Neural cell (in vitro differentiated cells): Measurements from ENCODE around the gene CD58. TPM values are rescaled to one million over a fixed set of nuclear protein-coding genes. Genes with fewer than 3 reads are reported as not detected.

ENCODE experiments used
- H2AFZ ChIP-seq: fragments of 200-600, 300-800 bp; sonication (generic), shearing (Covaris generic); 2 replicates; pipeline ENCODE4 v1.6.0; 2014; ENCODE audit warnings: low read depth, mild to moderate bottlenecking, antibody characterized with exemption, low read length, moderate library complexity
- H3F3A ChIP-seq: fragments of 200-600 bp; shearing (Covaris generic); 2 replicates; pipeline ENCODE4 v1.6.1; 2016; ENCODE audit warnings: mild to moderate bottlenecking, moderate library complexity, mixed read lengths, antibody characterized with exemption, low read length; ENCODE audit not compliant: insufficient read depth, poor library complexity, severe bottlenecking
- H3K27ac ChIP-seq: fragments of 200-600, 300-800 bp; sonication (generic), shearing (Covaris generic); 2 replicates; pipeline ENCODE4 v1.5.1; 2014; ENCODE audit warnings: mild to moderate bottlenecking, low read length, moderate library complexity
- H3K27me3 ChIP-seq: fragments of 300-800, 200-600 bp; sonication (generic), shearing (Covaris generic); 2 replicates; pipeline ENCODE4 v1.6.0; 2014; ENCODE audit warnings: mild to moderate bottlenecking, low read depth, low read length, moderate library complexity; ENCODE audit not compliant: insufficient read depth
- H3K36me3 ChIP-seq: fragments of 300-800, 200-600 bp; sonication (generic), shearing (Covaris generic); 2 replicates; pipeline ENCODE4 v1.5.1; 2014; ENCODE audit warnings: mild to moderate bottlenecking, antibody characterized with exemption, low read length, moderate library complexity; ENCODE audit not compliant: insufficient read depth
- H3K4me2 ChIP-seq: fragments of 300-800, 200-600 bp; sonication (generic), shearing (Covaris generic); 2 replicates; pipeline ENCODE4 v1.6.0; 2014; ENCODE audit warnings: mild to moderate bottlenecking, low read length
- H3K4me3 ChIP-seq: fragments of 300-800, 200-600 bp; sonication (generic), shearing (Covaris generic); 2 replicates; pipeline ENCODE4 v1.5.1; 2014; ENCODE audit warnings: mild to moderate bottlenecking, low read length, moderate library complexity
- H3K79me2 ChIP-seq: fragments of 200-600 bp; shearing (Covaris generic); replicated peaks from 2 replicates; pipeline ENCODE4 v1.6.0; 2014; ENCODE audit warnings: mild to moderate bottlenecking, low read length, moderate library complexity; ENCODE audit not compliant: insufficient read depth
- H3K9ac ChIP-seq: fragments of 300-800, 200-600 bp; sonication (generic), shearing (Covaris generic); 2 replicates; pipeline ENCODE4 v1.6.1; 2016; ENCODE audit warnings: mild to moderate bottlenecking, low read length, mixed read lengths
- H3K9me2 ChIP-seq: fragments of 200-600 bp; shearing (Covaris generic); 2 replicates; pipeline ENCODE4 v1.6.1; 2016; ENCODE audit warnings: mild to moderate bottlenecking, low read length, mixed read lengths; ENCODE audit not compliant: insufficient read depth
- H3K9me3 ChIP-seq: fragments of 200-600, 300-800 bp; sonication (generic), shearing (Covaris generic); 2 replicates; pipeline ENCODE4 v1.6.1; 2016; ENCODE audit warnings: mild to moderate bottlenecking, mixed run types, low read length, moderate library complexity, mixed read lengths
- H4K20me1 ChIP-seq: fragments of 200-600 bp; shearing (Covaris generic); 2 replicates; pipeline ENCODE4 v1.6.1; 2016; ENCODE audit warnings: mild to moderate bottlenecking, mixed run types; ENCODE audit not compliant: insufficient read depth
- EP300 ChIP-seq: fragments of 450-650 bp; conservative IDR thresholded peaks from 2 replicates; pipeline ENCODE4 v1.6.1; 2014; ENCODE audit warnings: antibody characterized with exemption, mild to moderate bottlenecking, moderate library complexity; ENCODE audit not compliant: poor library complexity, severe bottlenecking
- EZH2 ChIP-seq: fragments of 200-600, 300-800 bp; shearing (Covaris generic), sonication (generic); IDR thresholded peaks from 2 replicates; pipeline ENCODE4 v1.6.1; 2014; ENCODE audit warnings: antibody characterized with exemption, low read length, borderline replicate concordance, mild to moderate bottlenecking; ENCODE audit not compliant: insufficient read depth, poor library complexity, severe bottlenecking
- MXI1 ChIP-seq: fragments of 450-650 bp; conservative IDR thresholded peaks from 2 replicates; pipeline ENCODE4 v1.6.1; 2014; ENCODE audit warnings: antibody characterized with exemption, mild to moderate bottlenecking; ENCODE audit not compliant: poor library complexity, severe bottlenecking
- POLR2AphosphoS5 ChIP-seq: IDR thresholded peaks from 2 replicates; pipeline ENCODE4 v1.6.1; 2012
- RAD21 ChIP-seq: fragments of 450-650 bp; conservative IDR thresholded peaks from 2 replicates; pipeline ENCODE4 v1.6.1; 2014; ENCODE audit warnings: antibody characterized with exemption, mild to moderate bottlenecking, moderate library complexity
- SMC3 ChIP-seq: fragments of 450-650 bp; conservative IDR thresholded peaks from 2 replicates; pipeline ENCODE4 v1.6.1; 2014; ENCODE audit warnings: antibody characterized with exemption, mild to moderate bottlenecking, moderate library complexity; ENCODE audit not compliant: poor library complexity
- TAF1 ChIP-seq: IDR thresholded peaks from 2 replicates; pipeline ENCODE4 v1.6.1; 2012; ENCODE audit warnings: low read depth
- polyA plus RNA-seq: library from polyadenylated mRNA; depleted of rRNA; stranded (reverse); fragments of >200 nt; gene quantifications from 2 replicates; pipeline ENCODE4 v1.2.3, GENCODE V29; 2014
- TF ChIP-seq, protein P1 (sequence below): fragments of 450-650 bp; IDR thresholded peaks from 2 replicates; pipeline ENCODE4 v1.5.1; 2014; ENCODE audit warnings: antibody characterized with exemption, mild to moderate bottlenecking, moderate library complexity; ENCODE audit not compliant: poor library complexity, severe bottlenecking
- TF ChIP-seq, protein P2 (sequence below): IDR thresholded peaks from 2 replicates; pipeline ENCODE4 v1.6.1; 2012; ENCODE audit warnings: borderline replicate concordance

Gene CD58
- polyA plus RNA-seq, 1 donor from 2014 or later: 1.8 TPM

DNA sequence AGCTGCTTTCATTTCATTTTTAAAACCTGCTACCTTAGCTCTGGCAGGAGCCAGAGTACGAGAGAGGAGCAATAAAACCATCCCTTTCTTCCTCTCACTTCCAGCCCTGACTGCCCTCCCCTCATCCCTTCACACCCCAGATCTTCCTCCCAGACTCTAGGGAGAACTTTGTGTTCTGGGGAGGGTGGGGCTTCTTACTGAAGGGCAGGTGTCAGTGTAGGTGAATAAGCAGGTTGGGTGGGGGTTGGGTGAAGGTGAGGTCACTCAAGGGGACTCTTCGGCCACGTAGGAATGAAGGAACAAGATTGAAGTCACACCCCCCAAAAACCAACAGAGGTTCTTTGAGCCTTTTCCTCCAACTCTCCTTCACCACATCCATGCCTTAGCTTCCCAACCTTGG is 88.9 kb downstream of the CD58 start:
- no peak overlapping the region for H3K27ac ChIP-seq
- H2AFZ ChIP-seq: no peak overlapping the region
- H4K20me1 ChIP-seq: no peaks in the 10 kb centered on the region
- no peaks in the 10 kb centered on the region for H3K27me3 ChIP-seq
- no peak overlapping the region for H3K4me3 ChIP-seq
- H3K9ac ChIP-seq: no peak overlapping the region
- no peak overlapping the region for H3K4me2 ChIP-seq
- H3F3A ChIP-seq: no peaks in the 10 kb centered on the region
- no peaks in the 10 kb centered on the region for H3K9me3 ChIP-seq
- H3K9me2 ChIP-seq: no peaks in the 10 kb centered on the region
- no peak for TF ChIP-seq SMC3
- no peaks in the 10 kb centered on the region for H3K36me3 ChIP-seq
- H3K79me2 ChIP-seq: no peaks in the 10 kb centered on the region

DNA sequence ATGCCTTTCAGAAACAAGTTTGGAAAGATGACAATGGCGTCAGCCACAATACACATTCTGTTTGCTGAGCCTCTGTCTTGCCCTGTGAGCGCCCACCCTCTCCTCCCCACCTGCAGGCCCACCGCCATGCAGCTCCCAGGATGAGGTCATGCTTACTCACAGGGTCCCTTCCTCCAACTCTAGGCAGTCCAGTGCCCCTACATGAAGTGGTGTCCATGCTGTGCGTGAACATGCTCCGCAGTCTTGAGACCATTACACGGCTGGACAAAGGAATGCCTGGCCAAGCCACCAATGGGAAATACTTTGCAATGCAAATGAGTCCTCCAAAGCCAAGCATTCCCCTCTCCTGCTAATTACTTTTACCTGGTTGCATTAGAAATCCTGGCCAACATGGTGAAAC is 92.2 kb downstream of the CD58 start:
- Histone ChIP-seq H3K4me3 (no peak overlapping the region), H3K27me3 (no peaks in the 10 kb centered on the region), H3K9me3 (no peaks in the 10 kb centered on the region), H3K36me3 (no peaks in the 10 kb centered on the region), H3K4me2 (no peak overlapping the region), H3F3A (no peaks in the 10 kb centered on the region), H2AFZ (no peak overlapping the region), H4K20me1 (no peaks in the 10 kb centered on the region), H3K9me2 (no peaks in the 10 kb centered on the region), H3K27ac (no peak overlapping the region), H3K9ac (no peak overlapping the region), H3K79me2 (no peaks in the 10 kb centered on the region)
- no peak for TF ChIP-seq RAD21
- TF ChIP-seq, protein P1, sequence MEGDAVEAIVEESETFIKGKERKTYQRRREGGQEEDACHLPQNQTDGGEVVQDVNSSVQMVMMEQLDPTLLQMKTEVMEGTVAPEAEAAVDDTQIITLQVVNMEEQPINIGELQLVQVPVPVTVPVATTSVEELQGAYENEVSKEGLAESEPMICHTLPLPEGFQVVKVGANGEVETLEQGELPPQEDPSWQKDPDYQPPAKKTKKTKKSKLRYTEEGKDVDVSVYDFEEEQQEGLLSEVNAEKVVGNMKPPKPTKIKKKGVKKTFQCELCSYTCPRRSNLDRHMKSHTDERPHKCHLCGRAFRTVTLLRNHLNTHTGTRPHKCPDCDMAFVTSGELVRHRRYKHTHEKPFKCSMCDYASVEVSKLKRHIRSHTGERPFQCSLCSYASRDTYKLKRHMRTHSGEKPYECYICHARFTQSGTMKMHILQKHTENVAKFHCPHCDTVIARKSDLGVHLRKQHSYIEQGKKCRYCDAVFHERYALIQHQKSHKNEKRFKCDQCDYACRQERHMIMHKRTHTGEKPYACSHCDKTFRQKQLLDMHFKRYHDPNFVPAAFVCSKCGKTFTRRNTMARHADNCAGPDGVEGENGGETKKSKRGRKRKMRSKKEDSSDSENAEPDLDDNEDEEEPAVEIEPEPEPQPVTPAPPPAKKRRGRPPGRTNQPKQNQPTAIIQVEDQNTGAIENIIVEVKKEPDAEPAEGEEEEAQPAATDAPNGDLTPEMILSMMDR: no peak
- TF ChIP-seq EP300: no peak
- TF ChIP-seq, protein P2, sequence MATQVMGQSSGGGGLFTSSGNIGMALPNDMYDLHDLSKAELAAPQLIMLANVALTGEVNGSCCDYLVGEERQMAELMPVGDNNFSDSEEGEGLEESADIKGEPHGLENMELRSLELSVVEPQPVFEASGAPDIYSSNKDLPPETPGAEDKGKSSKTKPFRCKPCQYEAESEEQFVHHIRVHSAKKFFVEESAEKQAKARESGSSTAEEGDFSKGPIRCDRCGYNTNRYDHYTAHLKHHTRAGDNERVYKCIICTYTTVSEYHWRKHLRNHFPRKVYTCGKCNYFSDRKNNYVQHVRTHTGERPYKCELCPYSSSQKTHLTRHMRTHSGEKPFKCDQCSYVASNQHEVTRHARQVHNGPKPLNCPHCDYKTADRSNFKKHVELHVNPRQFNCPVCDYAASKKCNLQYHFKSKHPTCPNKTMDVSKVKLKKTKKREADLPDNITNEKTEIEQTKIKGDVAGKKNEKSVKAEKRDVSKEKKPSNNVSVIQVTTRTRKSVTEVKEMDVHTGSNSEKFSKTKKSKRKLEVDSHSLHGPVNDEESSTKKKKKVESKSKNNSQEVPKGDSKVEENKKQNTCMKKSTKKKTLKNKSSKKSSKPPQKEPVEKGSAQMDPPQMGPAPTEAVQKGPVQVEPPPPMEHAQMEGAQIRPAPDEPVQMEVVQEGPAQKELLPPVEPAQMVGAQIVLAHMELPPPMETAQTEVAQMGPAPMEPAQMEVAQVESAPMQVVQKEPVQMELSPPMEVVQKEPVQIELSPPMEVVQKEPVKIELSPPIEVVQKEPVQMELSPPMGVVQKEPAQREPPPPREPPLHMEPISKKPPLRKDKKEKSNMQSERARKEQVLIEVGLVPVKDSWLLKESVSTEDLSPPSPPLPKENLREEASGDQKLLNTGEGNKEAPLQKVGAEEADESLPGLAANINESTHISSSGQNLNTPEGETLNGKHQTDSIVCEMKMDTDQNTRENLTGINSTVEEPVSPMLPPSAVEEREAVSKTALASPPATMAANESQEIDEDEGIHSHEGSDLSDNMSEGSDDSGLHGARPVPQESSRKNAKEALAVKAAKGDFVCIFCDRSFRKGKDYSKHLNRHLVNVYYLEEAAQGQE: no peak
- no peak for TF ChIP-seq MXI1
- no peak for TF ChIP-seq TAF1
- TF ChIP-seq EZH2: no peak
- no peak for TF ChIP-seq POLR2AphosphoS5
- TF ChIP-seq SMC3: no peak

DNA sequence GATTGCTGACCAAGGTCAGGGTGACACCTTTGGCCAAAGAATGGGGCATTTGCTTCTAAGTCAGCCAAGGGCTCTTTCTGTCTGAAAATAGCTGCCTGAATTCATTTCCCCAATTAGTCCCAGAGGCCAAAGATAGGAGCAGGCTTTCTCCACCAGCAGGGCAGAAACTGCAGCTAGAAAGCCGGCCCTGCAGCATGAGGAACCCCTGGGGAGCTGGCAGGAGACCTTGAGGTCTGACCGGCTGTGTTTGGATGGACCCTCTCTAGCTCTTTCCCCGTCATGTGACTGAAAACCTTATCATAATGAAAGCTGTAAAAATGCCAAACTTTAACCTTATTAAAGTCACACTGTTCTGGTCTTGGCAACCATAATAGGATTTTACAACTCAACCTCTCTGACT is 93.4 kb downstream of the CD58 start:
- H3K4me2 ChIP-seq: no peak overlapping the region
- no peaks in the 10 kb centered on the region for H3F3A ChIP-seq
- no peaks in the 10 kb centered on the region for H3K27me3 ChIP-seq
- H3K79me2 ChIP-seq: no peaks in the 10 kb centered on the region
- no peak overlapping the region for H3K27ac ChIP-seq
- TF ChIP-seq, protein P1: no peak
- TF ChIP-seq EP300 (no peak), RAD21 (no peak), SMC3 (no peak), POLR2AphosphoS5 (no peak), TAF1 (no peak), MXI1 (no peak), EZH2 (no peak)
- TF ChIP-seq, protein P2: no peak
- H3K9ac ChIP-seq: no peak overlapping the region
- no peaks in the 10 kb centered on the region for H3K9me2 ChIP-seq
- H3K36me3 ChIP-seq: no peaks in the 10 kb centered on the region
- H3K9me3 ChIP-seq: no peaks in the 10 kb centered on the region
- no peak overlapping the region for H3K4me3 ChIP-seq
- H4K20me1 ChIP-seq: no peaks in the 10 kb centered on the region
- no peak overlapping the region for H2AFZ ChIP-seq
